GM12878 (cell line): ENCODE measurements around the gene CRBN. TPM values are rescaled to one million over a fixed set of nuclear protein-coding genes. Genes with fewer than 3 reads are reported as not detected.

Experiments
- ATAC-seq: fragments of 200-7000 bp; cut with Tn5 transposase; 3 replicates; pipeline ENCODE4 v1.9.1; 2020; ENCODE audit warnings: mild to moderate bottlenecking, moderate library complexity
- BruUV-seq: library from RNA; stranded (reverse); fragments of 400-500 nt; replicated peaks from 2 replicates; lab custom pipeline; 2021; lab: Mats Ljungman, UMichigan
- CTCF ChIA-PET: fragments of 300-600 bp; sonication (Branson Sonifier 250); formaldehyde crosslinking; extraction: SDS; loops from one replicate; lab custom pipeline; 2021; ENCODE audit warnings: inconsistent platforms; lab: Yijun Ruan, JAX
- POLR2A ChIA-PET: fragments of 350-600 bp; formaldehyde crosslinking; extraction: SDS; loops from one replicate; lab custom pipeline; 2021; ENCODE audit warnings: inconsistent platforms; lab: Charles Lee
- RAD21 ChIA-PET: fragments of 300-600 bp; sonication (Branson Sonifier 250); formaldehyde crosslinking; loops from one replicate; lab custom pipeline; 2023; ENCODE audit warnings: antibody characterized with exemption; ENCODE audit not compliant: unreplicated experiment; lab: Charles Lee
- SMC1A ChIA-PET: fragments of 300-600 bp; sonication (Branson Sonifier 250); formaldehyde crosslinking; loops from one replicate; lab custom pipeline; 2023; ENCODE audit not compliant: unreplicated experiment, uncharacterized antibody; lab: Charles Lee
- DNase-seq: peaks from one replicate; pipeline ENCODE4 v3.0.0-alpha.2; 2011; ENCODE audit warnings: low read depth, low spot score
- FAIRE-seq: peaks from 3 replicates; lab custom pipeline; 2011; peaks lifted over from hg19 to GRCh38; lab: Jason Lieb, UNC
- H2AFZ ChIP-seq: 2 replicates; pipeline ENCODE4 v1.6.0; 2011; ENCODE audit warnings: low read depth, low read length, control low read depth; ENCODE audit not compliant: control insufficient read depth
- H3K27ac ChIP-seq: 2 replicates; pipeline ENCODE4 v1.5.1; 2011; ENCODE audit warnings: control low read depth; ENCODE audit not compliant: control insufficient read depth, insufficient read depth
- H3K27me3 ChIP-seq, 2 experiments: replicated peaks in 1 of 2; 2 replicates each; pipeline versions ENCODE4 v1.6.0 to v1.6.1; 2011; ENCODE audit warnings: low read length in 1 of 2; ENCODE audit not compliant: control insufficient read depth in 2 of 2, insufficient read depth in 2 of 2
- H3K36me3 ChIP-seq, 2 experiments: 2 replicates each; pipeline ENCODE4 v1.5.1; 2011; ENCODE audit warnings: low read length in 1 of 2; ENCODE audit not compliant: control insufficient read depth in 2 of 2, insufficient read depth in 2 of 2
- H3K4me1 ChIP-seq: 2 replicates; pipeline ENCODE4 v1.6.1; 2011; ENCODE audit warnings: mild to moderate bottlenecking, low read length, moderate library complexity, mixed read lengths; ENCODE audit not compliant: control insufficient read depth, insufficient read depth
- H3K4me2 ChIP-seq: 2 replicates; pipeline ENCODE4 v1.6.0; 2011; ENCODE audit warnings: control low read depth; ENCODE audit not compliant: control insufficient read depth, insufficient read depth
- H3K4me3 ChIP-seq: fragments of 200-600 bp; sonication (generic); 2 replicates; pipeline ENCODE4 v1.5.1; 2016
- H3K79me2 ChIP-seq: 2 replicates; pipeline ENCODE4 v1.6.0; 2011; ENCODE audit warnings: low read length; ENCODE audit not compliant: control insufficient read depth, insufficient read depth
- H3K9ac ChIP-seq: 2 replicates; pipeline ENCODE4 v1.8.0; 2011; ENCODE audit warnings: low read length, control low read depth, mixed read lengths; ENCODE audit not compliant: control insufficient read depth, insufficient read depth
- H3K9me3 ChIP-seq: replicated peaks from 3 replicates; pipeline ENCODE4 v1.5.1; 2011; ENCODE audit warnings: mild to moderate bottlenecking, low read length; ENCODE audit not compliant: control insufficient read depth, insufficient read depth
- H4K20me1 ChIP-seq: 2 replicates; pipeline ENCODE4 v1.6.0; 2011; ENCODE audit not compliant: control insufficient read depth, insufficient read depth
- ATF2 ChIP-seq: IDR thresholded peaks from 2 replicates; pipeline ENCODE4 v1.6.1; 2012; ENCODE audit warnings: low read length, inconsistent platforms
- CHD4 ChIP-seq: fragments of 200-600 bp; sonication (generic); IDR thresholded peaks from 2 replicates; pipeline ENCODE4 v1.6.1; 2016; ENCODE audit warnings: mild to moderate bottlenecking
- EZH2 ChIP-seq: IDR thresholded peaks from 2 replicates; pipeline ENCODE4 v1.6.1; 2012; ENCODE audit warnings: low read depth, mild to moderate bottlenecking, control low read depth, inconsistent platforms, low read length, borderline replicate concordance; ENCODE audit not compliant: control insufficient read depth
- HDAC6 ChIP-seq: fragments of 200-600 bp; sonication (generic); IDR thresholded peaks from one replicate; pipeline ENCODE4 v1.8.0; 2017; ENCODE audit warnings: antibody characterized with exemption; ENCODE audit not compliant: unreplicated experiment
- HDGF ChIP-seq: fragments of 450-650 bp; IDR thresholded peaks from 2 replicates; pipeline ENCODE4 v1.6.1; 2016; ENCODE audit warnings: antibody characterized with exemption
- IKZF1 ChIP-seq: fragments of 450-650 bp; conservative IDR thresholded peaks from 2 replicates; pipeline ENCODE4 v1.6.1; 2017; ENCODE audit warnings: antibody characterized with exemption, mild to moderate bottlenecking
- IKZF2 ChIP-seq, 2 experiments: fragments of 450-650 bp; IDR thresholded peaks; 2 replicates each; pipeline ENCODE4 v1.6.1; 2017; ENCODE audit warnings: mild to moderate bottlenecking in 2 of 2, moderate library complexity in 2 of 2
- MTA2 ChIP-seq: fragments of 450-650 bp; IDR thresholded peaks from 2 replicates; pipeline ENCODE4 v1.6.1; 2016; ENCODE audit warnings: low read depth, mild to moderate bottlenecking, moderate library complexity
- RELB ChIP-seq: fragments of 450-650 bp; IDR thresholded peaks from 2 replicates; pipeline ENCODE4 v1.6.1; 2017; ENCODE audit warnings: low read depth, mild to moderate bottlenecking, moderate library complexity
- SKIL ChIP-seq: fragments of 450-650 bp; IDR thresholded peaks from 2 replicates; pipeline ENCODE4 v1.6.1; 2017; ENCODE audit warnings: mild to moderate bottlenecking, low read depth, inconsistent platforms; ENCODE audit not compliant: poor library complexity, severe bottlenecking
- YBX1 ChIP-seq: fragments of 450-650 bp; IDR thresholded peaks from 2 replicates; pipeline ENCODE4 v1.6.1; 2016; ENCODE audit warnings: antibody characterized with exemption
- WGBS: methylation state at CpG from one replicate; pipeline ENCODE4 v1.1.6; 2016; ENCODE audit warnings: low lambda C conversion rate; ENCODE audit not compliant: insufficient replicate concordance, insufficient coverage; ENCODE audit errors: missing lambda C conversion rate; 5-methylcytosine and 5-hydroxymethylcytosine counted together
- in situ Hi-C: fragments of 300-500 bp; cut with MboI; formaldehyde crosslinking; loops from 9 replicates; pipeline ENCODE4 v1.14.3; 2018; ENCODE audit warnings: mixed read lengths
- intact Hi-C: fragments of 100-400 bp; cut with micrococcal nuclease; formaldehyde crosslinking; loops from one replicate; pipeline ENCODE4 v1.14.2; 2022; ENCODE audit not compliant: unreplicated experiment
- polyA plus RNA-seq, 11 experiments: library from polyadenylated mRNA; depleted of rRNA in 4 of 11; unstranded in 6 of 11; stranded (reverse) in 5 of 11; fragments of >200 nt; fragmentation: Nextera tagmentation in 4 of 11; fragmentation: Illumina TruSeq in 1 of 11; extraction: Ambion mirVana in 4 of 11; extraction: Trizol in 1 of 11; gene quantifications; 1 replicate in 1 of 11; 2 replicates in 10 of 11; pipeline versions ENCODE4 v1.2.1 to v1.2.3, GENCODE V29; 2011 to 2016; ENCODE audit warnings: inconsistent platforms in 2 of 11, missing spikeins in 2 of 11, low read depth in 1 of 11
- total RNA-seq, 4 experiments: library from RNA; depleted of rRNA in 3 of 4; stranded (reverse); fragments of >200 nt in 3 of 4; fragmentation: Illumina TruSeq in 1 of 4; extraction: Trizol in 1 of 4; gene quantifications; 2 replicates each; pipeline versions ENCODE4 v1.2.1 to v1.2.3, GENCODE V29; 2013 to 2021

CRBN gene
- total and polyA plus RNA-seq, 10 of the 15 experiments (the other 5 are each of a cell fraction or from before 2014, with no cell fraction given), result 21.7 to 115 (median 35.8) TPM

GRCh38 chr3:3110299-3110630 is 69.2 kb downstream of the CRBN start, which contains the start of gene IL5RA:
Gene IL5RA (minus strand): TSS chr3:3110374. CDS start chr3:3104984, 5,390 bp downstream.
- 18% methylated on average over 4 of the region's 4 CpGs for WGBS
- SMC1A ChIA-PET, result interaction anchor here (1.5 to 1.6 kb wide), 2 partner anchors 12 to 28 kb away, joined by 4 to 5 read pairs; no protein-coding TSS in a partner anchor
- CTCF ChIA-PET, result no interaction called here
- RAD21 ChIA-PET, result no interaction called here
- DNase-seq, result no peak
- Histone ChIP-seq H3K27me3 (no peaks in the 10 kb centered on the region), H2AFZ (peak within 1 kb of the TSS; percentile 30), H3K4me3 (no peak within 1 kb of the TSS), H3K4me2 (peak within 1 kb of the TSS; percentile 68), H3K36me3 (no peaks in the 10 kb centered on the region), H4K20me1 (no peaks in the 10 kb centered on the region), H3K4me1 (peaks cover 32% of the 10 kb centered on the region), H3K79me2 (no peaks in the 10 kb centered on the region), H3K9me3 (no peaks in the 10 kb centered on the region), H3K27ac (peak within 1 kb of the TSS; percentile 42; the same call in 1 of the 2 replicates), H3K9ac (no peak within 1 kb of the TSS)
- in situ Hi-C loops, result no loop called here
- intact Hi-C loops, result no loop called here
- no peak for FAIRE-seq
- TF ChIP-seq HDGF, result no peak
- TF ChIP-seq EZH2, result no peak
- no peak for TF ChIP-seq HDAC6
- no peak for TF ChIP-seq CHD4
- TF ChIP-seq IKZF2 (IDR thresholded peaks at IDR 0.05), result no peak
- TF ChIP-seq YBX1, result no peak
- BruUV-seq, result no TSS peak
- POLR2A ChIA-PET, result no interaction called here
- peak; percentile 62 for ATAC-seq

GRCh38 chr3:3109407-3110298 is 69.8 kb downstream of the CRBN start:
- peak; percentile 70 for FAIRE-seq
- no peaks in the 10 kb centered on the region for H3K36me3 ChIP-seq
- peak overlapping the region; percentile 68 for H3K4me2 ChIP-seq
- intact Hi-C loops (no loop called here), in situ Hi-C loops (no loop called here)
- no TSS peak for BruUV-seq
- H3K27ac ChIP-seq, result peak overlapping the region; percentile 42; the same call in 1 of the 2 replicates
- peak overlapping the region; percentile 30 for H2AFZ ChIP-seq
- H4K20me1 ChIP-seq, result no peaks in the 10 kb centered on the region
- CTCF ChIA-PET, result no interaction called here
- no peak overlapping the region for H3K4me3 ChIP-seq
- no peak for DNase-seq
- H3K4me1 ChIP-seq, result peaks cover 26% of the 10 kb centered on the region
- peak; percentile 88 for ATAC-seq
- RAD21 ChIA-PET, result no interaction called here
- H3K9me3 ChIP-seq, result no peaks in the 10 kb centered on the region
- SMC1A ChIA-PET, result interaction anchor here (0.6 to 1.6 kb wide), 3 partner anchors 11 to 27 kb away, joined by 3 to 5 read pairs (median 4); no protein-coding TSS in a partner anchor
- H3K79me2 ChIP-seq, result no peaks in the 10 kb centered on the region
- POLR2A ChIA-PET, result no interaction called here
- no peaks in the 10 kb centered on the region for H3K27me3 ChIP-seq
- WGBS, result 27% methylated on average over 11 of the region's 11 CpGs
- no peak overlapping the region for H3K9ac ChIP-seq
- TF ChIP-seq MTA2 (peak; percentile 97), ATF2 (peak; percentile 61), RELB (peak; percentile 34; the same call in 1 of the 2 replicates), IKZF1 (peak; percentile 57), SKIL (peak; percentile 25)
